Left lung (tissue), 14 donors: Measurements from ENCODE around the gene DISC1. TPM values are rescaled to one million over a fixed set of nuclear protein-coding genes. Genes with fewer than 3 reads are reported as not detected.

Experiments used
- ATAC-seq: fragments of 200-7000 bp; cut with Tn5 transposase; one replicate; pipeline ENCODE4 v1.9.1; 2020; ENCODE audit warnings: moderate library complexity
- DNase-seq, 4 donors: peaks; one replicate each; pipeline ENCODE4 v3.0.0-alpha.2; 2013 to 2020
- H3K27ac ChIP-seq, 2 donors: fragments of 200-600 bp; sonication (generic) in 1 of 2; one replicate each; pipeline versions ENCODE4 v1.5.0 to v1.8.0; 2020 to 2021
- H3K27me3 ChIP-seq, 2 donors: fragments of 200-600 bp; sonication (generic) in 1 of 2; one replicate each; pipeline versions ENCODE4 v1.5.0 to v1.8.0; 2020 to 2021
- H3K36me3 ChIP-seq, 2 donors: fragments of 200-600 bp; sonication (generic) in 1 of 2; one replicate each; pipeline versions ENCODE4 v1.5.0 to v1.8.0; 2020 to 2021
- H3K4me1 ChIP-seq, 2 donors: fragments of 200-600 bp; one replicate each; pipeline ENCODE4 v1.8.0; 2021
- H3K4me3 ChIP-seq, 2 donors: fragments of 200-600 bp; sonication (generic) in 1 of 2; one replicate each; pipeline versions ENCODE4 v1.5.0 to v1.8.0; 2020 to 2021; ENCODE audit warnings: mild to moderate bottlenecking in 1 of 2
- H3K9me3 ChIP-seq, 2 donors: fragments of 200-600 bp; sonication (generic) in 1 of 2; one replicate each; pipeline versions ENCODE4 v1.5.0 to v1.8.0; 2020 to 2021
- CTCF ChIP-seq, 2 donors: fragments of 200-600 bp; sonication (generic) in 1 of 2; IDR thresholded peaks; one replicate each; pipeline versions ENCODE4 v1.5.0 to v1.8.0; 2021; ENCODE audit warnings: antibody characterized with exemption in 2 of 2
- intact Hi-C, 2 donors: fragments of 100-400 bp; cut with DNase I; formaldehyde crosslinking; loops; one replicate each; pipeline versions ENCODE4 v1.11.2 to v1.14.2; 2022
- long read RNA-seq, 12 donors: library from polyadenylated mRNA in 2 of 12; unstranded in 2 of 12; transcript quantifications; one replicate each; pipeline ENCODE4 v2.0.0 and lab custom pipeline, GENCODE V29; 2019 to 2026
- polyA plus RNA-seq, 6 donors: library from polyadenylated mRNA; unstranded; fragments of 120-200 nt; gene quantifications; one replicate each; pipeline ENCODE4 v1.2.1, GENCODE V29; 2013; ENCODE audit not compliant: insufficient read length in 6 of 6
- total RNA-seq, 2 donors: library from RNA; stranded (reverse); fragmentation: NEBNext Ultra II Directional; extraction: Animal tissue kit (Norgen Biotek cat#: 25700); gene quantifications; one replicate each; pipeline ENCODE4 v1.2.1, GENCODE V29; 2021
- donor health status: DM: no; HTN: yes; CAD: no.
- donor health status: DM: no; HTN: no; CAD: no.

The DISC1 gene
- 10 to 100 TPM in 1 of 2 donors, 1 to 10 TPM in 1; 3.9 to 10.4 TPM for total RNA-seq
- polyA plus RNA-seq: 10 to 100 TPM; 10.1 to 11.7 (median 10.6) TPM
- long read RNA-seq, donor 1: 0 reads
- long read RNA-seq, donor 2: 0 reads
- long read RNA-seq, donor 3: 0 reads
- long read RNA-seq, donor 4: 0 reads
- long read RNA-seq, donor 5: 0 reads
- long read RNA-seq, donor 6: 0 reads
- long read RNA-seq, donor 7: 0 reads
- long read RNA-seq, donor 8: 0 reads
- long read RNA-seq, donor 9: 0 reads
- long read RNA-seq, donor 10, partial matches to known transcripts: 1 of 1 reads
- long read RNA-seq, donor 10, other reads (novel, unspliced or antisense): 0 of 1 reads
- long read RNA-seq, donor 11: 0 reads
- long read RNA-seq, donor 12: 0 reads

GRCh38 chr1:231626535-231626950 lies at the start of gene DISC1:
TSS of gene DISC1 (plus strand) at chr1:231626790. CDS start at chr1:231626868, 78 bp downstream.
- TF ChIP-seq CTCF (IDR thresholded peaks at IDR 0.05): no peak
- no peaks in the 10 kb centered on the region for H3K9me3 ChIP-seq
- peaks cover 5 to 41% of the 10 kb centered on the region in 2 donors for H3K4me1 ChIP-seq
- H3K27me3 ChIP-seq: no peaks in the 10 kb centered on the region
- peak within 1 kb of the TSS; percentile 87 to 88 for H3K4me3 ChIP-seq
- peak within 1 kb of the TSS; percentile 87 to 95 for H3K27ac ChIP-seq
- ATAC-seq (peak; percentile 95), DNase-seq (peak; percentile 89 to 96 (median 92))
- no peaks in the 10 kb centered on the region for H3K36me3 ChIP-seq
- intact Hi-C loops: no loop called here

GRCh38 chr1:231576804-231577718 lies 49.5 kb upstream of the DISC1 start:
- Histone ChIP-seq H3K27ac (no peak overlapping the region), H3K4me3 (no peak overlapping the region), H3K36me3 (no peaks in the 10 kb centered on the region), H3K4me1 (no peaks in the 10 kb centered on the region), H3K27me3 (no peaks in the 10 kb centered on the region), H3K9me3 (no peaks in the 10 kb centered on the region)
- ATAC-seq: no peak
- intact Hi-C loops: no loop called here
- DNase-seq: no peak
- no peak for TF ChIP-seq CTCF (IDR thresholded peaks at IDR 0.05)

GRCh38 chr1:231580874-231581273 lies 45.7 kb upstream of the DISC1 start:
- no peak for TF ChIP-seq CTCF (IDR thresholded peaks at IDR 0.05)
- intact Hi-C loops: no loop called here

GRCh38 chr1:231581859-231582258 lies 44.7 kb upstream of the DISC1 start:
- H3K9me3 ChIP-seq: no peaks in the 10 kb centered on the region
- no peak for TF ChIP-seq CTCF (IDR thresholded peaks at IDR 0.05)
- ATAC-seq (no peak), DNase-seq (no peak)
- no peaks in the 10 kb centered on the region for H3K4me1 ChIP-seq
- H3K27me3 ChIP-seq: no peaks in the 10 kb centered on the region
- intact Hi-C loops: no loop called here
- H3K27ac ChIP-seq: no peak overlapping the region
- H3K36me3 ChIP-seq: no peaks in the 10 kb centered on the region
- H3K4me3 ChIP-seq: no peak overlapping the region

More at GRCh38 chr1:231580874-231581273, 45.7 kb upstream of the DISC1 start:
- H3K27me3 ChIP-seq: no peaks in the 10 kb centered on the region
- no peaks in the 10 kb centered on the region for H3K9me3 ChIP-seq
- H3K4me3 ChIP-seq: no peak overlapping the region
- ATAC-seq (no peak), DNase-seq (no peak)
- no peaks in the 10 kb centered on the region for H3K4me1 ChIP-seq
- no peaks in the 10 kb centered on the region for H3K36me3 ChIP-seq
- no peak overlapping the region for H3K27ac ChIP-seq

- H3K36me3 ChIP-seq: no peaks in the 10 kb centered on the region
- intact Hi-C loops: no loop called here
- TF ChIP-seq CTCF (IDR thresholded peaks at IDR 0.05): no peak
Observed at GRCh38 chr1:231583376-231583775, 43.2 kb upstream of the DISC1 start.

More at GRCh38 chr1:231583376-231583775, 43.2 kb upstream of the DISC1 start:
- Histone ChIP-seq H3K4me1 (no peaks in the 10 kb centered on the region), H3K4me3 (no peak overlapping the region), H3K27ac (no peak overlapping the region), H3K9me3 (no peaks in the 10 kb centered on the region), H3K27me3 (no peaks in the 10 kb centered on the region)
- DNase-seq (no peak), ATAC-seq (no peak)
